ENCODE results near the gene SERPINI2.

SERPINI2 gene

GRCh38 chr3:167450675-167451074 is 23.2 kb downstream of the SERPINI2 start:
- no peak for TF ChIP-seq TEAD4 (IDR thresholded peaks at IDR 0.05)
- no peak for TF ChIP-seq YY1 (IDR thresholded peaks at IDR 0.05; ENCODE audit: low read depth)
- TF ChIP-seq RAD21 (IDR thresholded peaks at IDR 0.05; ENCODE audit: low read depth) = no peak
- TF ChIP-seq, protein P1, sequence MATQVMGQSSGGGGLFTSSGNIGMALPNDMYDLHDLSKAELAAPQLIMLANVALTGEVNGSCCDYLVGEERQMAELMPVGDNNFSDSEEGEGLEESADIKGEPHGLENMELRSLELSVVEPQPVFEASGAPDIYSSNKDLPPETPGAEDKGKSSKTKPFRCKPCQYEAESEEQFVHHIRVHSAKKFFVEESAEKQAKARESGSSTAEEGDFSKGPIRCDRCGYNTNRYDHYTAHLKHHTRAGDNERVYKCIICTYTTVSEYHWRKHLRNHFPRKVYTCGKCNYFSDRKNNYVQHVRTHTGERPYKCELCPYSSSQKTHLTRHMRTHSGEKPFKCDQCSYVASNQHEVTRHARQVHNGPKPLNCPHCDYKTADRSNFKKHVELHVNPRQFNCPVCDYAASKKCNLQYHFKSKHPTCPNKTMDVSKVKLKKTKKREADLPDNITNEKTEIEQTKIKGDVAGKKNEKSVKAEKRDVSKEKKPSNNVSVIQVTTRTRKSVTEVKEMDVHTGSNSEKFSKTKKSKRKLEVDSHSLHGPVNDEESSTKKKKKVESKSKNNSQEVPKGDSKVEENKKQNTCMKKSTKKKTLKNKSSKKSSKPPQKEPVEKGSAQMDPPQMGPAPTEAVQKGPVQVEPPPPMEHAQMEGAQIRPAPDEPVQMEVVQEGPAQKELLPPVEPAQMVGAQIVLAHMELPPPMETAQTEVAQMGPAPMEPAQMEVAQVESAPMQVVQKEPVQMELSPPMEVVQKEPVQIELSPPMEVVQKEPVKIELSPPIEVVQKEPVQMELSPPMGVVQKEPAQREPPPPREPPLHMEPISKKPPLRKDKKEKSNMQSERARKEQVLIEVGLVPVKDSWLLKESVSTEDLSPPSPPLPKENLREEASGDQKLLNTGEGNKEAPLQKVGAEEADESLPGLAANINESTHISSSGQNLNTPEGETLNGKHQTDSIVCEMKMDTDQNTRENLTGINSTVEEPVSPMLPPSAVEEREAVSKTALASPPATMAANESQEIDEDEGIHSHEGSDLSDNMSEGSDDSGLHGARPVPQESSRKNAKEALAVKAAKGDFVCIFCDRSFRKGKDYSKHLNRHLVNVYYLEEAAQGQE (IDR thresholded peaks at IDR 0.05; ENCODE audit: low read depth) = no peak
- TF ChIP-seq ZBTB7A (IDR thresholded peaks at IDR 0.05; ENCODE audit: low read depth) = no peak
- TF ChIP-seq TAF1 (IDR thresholded peaks at IDR 0.05; ENCODE audit: low read depth) = no peak
- TF ChIP-seq, protein P2, sequence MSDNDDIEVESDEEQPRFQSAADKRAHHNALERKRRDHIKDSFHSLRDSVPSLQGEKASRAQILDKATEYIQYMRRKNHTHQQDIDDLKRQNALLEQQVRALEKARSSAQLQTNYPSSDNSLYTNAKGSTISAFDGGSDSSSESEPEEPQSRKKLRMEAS (IDR thresholded peaks at IDR 0.05) = no peak
- TF ChIP-seq FOXM1 (IDR thresholded peaks at IDR 0.05; ENCODE audit: borderline replicate concordance, low read depth) = no peak
- no peak for TF ChIP-seq EGR1 (IDR thresholded peaks at IDR 0.05)
- TF ChIP-seq TCF12 (IDR thresholded peaks at IDR 0.05; ENCODE audit: low read depth) = no peak
- TF ChIP-seq CEBPB (IDR thresholded peaks at IDR 0.05) = no peak
- TF ChIP-seq, protein P3, sequence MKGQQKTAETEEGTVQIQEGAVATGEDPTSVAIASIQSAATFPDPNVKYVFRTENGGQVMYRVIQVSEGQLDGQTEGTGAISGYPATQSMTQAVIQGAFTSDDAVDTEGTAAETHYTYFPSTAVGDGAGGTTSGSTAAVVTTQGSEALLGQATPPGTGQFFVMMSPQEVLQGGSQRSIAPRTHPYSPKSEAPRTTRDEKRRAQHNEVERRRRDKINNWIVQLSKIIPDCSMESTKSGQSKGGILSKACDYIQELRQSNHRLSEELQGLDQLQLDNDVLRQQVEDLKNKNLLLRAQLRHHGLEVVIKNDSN (IDR thresholded peaks at IDR 0.05) = no peak
- no peak for TF ChIP-seq CREB1 (IDR thresholded peaks at IDR 0.05; ENCODE audit: low read depth)
- no peak for TF ChIP-seq EP300 (IDR thresholded peaks at IDR 0.05; ENCODE audit: borderline replicate concordance)

DNA sequence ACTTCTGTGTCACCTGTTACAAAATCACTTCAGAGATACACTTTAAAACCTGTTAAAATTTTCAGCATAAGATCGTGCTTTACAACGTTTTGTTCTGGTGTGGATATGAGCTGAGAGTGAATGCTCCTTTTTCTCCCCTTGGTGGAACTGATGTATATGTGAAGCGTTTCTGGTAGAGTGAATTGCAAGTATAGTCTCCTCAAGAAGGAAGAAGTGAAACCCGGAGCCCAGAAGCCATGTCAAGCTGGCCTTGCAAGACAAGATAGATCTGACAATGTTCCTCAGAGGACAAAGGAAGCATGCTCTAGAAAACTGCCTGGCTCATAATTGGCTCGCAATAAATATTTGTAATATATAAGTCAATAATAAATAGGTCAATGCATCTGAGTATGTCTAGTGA is 23.6 kb downstream of the SERPINI2 start:
- TF ChIP-seq TCF12 (IDR thresholded peaks at IDR 0.05; ENCODE audit: low read depth) = no peak
- TF ChIP-seq CEBPB (IDR thresholded peaks at IDR 0.05) = no peak
- TF ChIP-seq, protein P1 (IDR thresholded peaks at IDR 0.05; ENCODE audit: low read depth) = no peak
- no peak for TF ChIP-seq EGR1 (IDR thresholded peaks at IDR 0.05)
- no peak for TF ChIP-seq YY1 (IDR thresholded peaks at IDR 0.05; ENCODE audit: low read depth)
- no peak for TF ChIP-seq TAF1 (IDR thresholded peaks at IDR 0.05; ENCODE audit: low read depth)
- TF ChIP-seq, protein P2 (IDR thresholded peaks at IDR 0.05) = no peak
- TF ChIP-seq ZBTB7A (IDR thresholded peaks at IDR 0.05; ENCODE audit: low read depth) = no peak
- TF ChIP-seq, protein P3 (IDR thresholded peaks at IDR 0.05) = no peak
- TF ChIP-seq CREB1 (IDR thresholded peaks at IDR 0.05; ENCODE audit: low read depth) = no peak
- TF ChIP-seq RAD21 (IDR thresholded peaks at IDR 0.05; ENCODE audit: low read depth) = no peak
- TF ChIP-seq FOXM1 (IDR thresholded peaks at IDR 0.05; ENCODE audit: borderline replicate concordance, low read depth) = no peak
- no peak for TF ChIP-seq TEAD4 (IDR thresholded peaks at IDR 0.05)
- no peak for TF ChIP-seq EP300 (IDR thresholded peaks at IDR 0.05; ENCODE audit: borderline replicate concordance)
- TF ChIP-seq NFIC (IDR thresholded peaks at IDR 0.05) = no peak

DNA sequence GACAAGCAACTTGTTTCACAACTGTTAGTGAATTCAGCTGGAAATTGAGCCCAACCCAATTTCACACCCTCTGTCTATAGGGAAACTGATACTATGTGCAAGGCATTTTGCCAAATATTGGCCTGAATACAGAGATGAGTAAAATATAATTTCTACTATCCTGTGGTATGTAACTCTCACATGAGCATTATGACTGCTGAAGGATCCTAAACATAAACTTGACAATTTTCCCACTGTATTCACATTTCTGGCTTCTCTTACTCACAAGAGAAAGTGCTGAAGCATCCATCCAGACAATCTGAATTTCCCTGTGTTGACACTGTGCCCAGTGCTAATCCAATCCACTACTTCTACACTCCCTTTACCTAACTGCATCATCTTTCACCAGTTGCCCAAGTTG is 28.4 kb downstream of the SERPINI2 start:
- TF ChIP-seq ZBTB7A (IDR thresholded peaks at IDR 0.05; ENCODE audit: low read depth) (no peak), TEAD4 (IDR thresholded peaks at IDR 0.05) (no peak), FOXM1 (IDR thresholded peaks at IDR 0.05; ENCODE audit: borderline replicate concordance, low read depth) (no peak), TCF12 (IDR thresholded peaks at IDR 0.05; ENCODE audit: low read depth) (no peak), RAD21 (IDR thresholded peaks at IDR 0.05; ENCODE audit: low read depth) (no peak), CREB1 (IDR thresholded peaks at IDR 0.05; ENCODE audit: low read depth) (no peak), EP300 (IDR thresholded peaks at IDR 0.05; ENCODE audit: borderline replicate concordance) (no peak), CEBPB (IDR thresholded peaks at IDR 0.05) (no peak), TAF1 (IDR thresholded peaks at IDR 0.05; ENCODE audit: low read depth) (no peak), EGR1 (IDR thresholded peaks at IDR 0.05) (no peak), YY1 (IDR thresholded peaks at IDR 0.05; ENCODE audit: low read depth) (no peak), NFIC (IDR thresholded peaks at IDR 0.05) (no peak)
- TF ChIP-seq, protein P1 (IDR thresholded peaks at IDR 0.05; ENCODE audit: low read depth) = no peak
- TF ChIP-seq, protein P3 (IDR thresholded peaks at IDR 0.05) = no peak
- TF ChIP-seq, protein P2 (IDR thresholded peaks at IDR 0.05) = no peak

All from Ishikawa (cell line).